ENCODE data around the gene FOXL2. TPM values are rescaled to one million over a fixed set of nuclear protein-coding genes. Genes with fewer than 3 reads are reported as not detected.

FOXL2 gene
- total and polyA plus RNA-seq, 10 of the 15 experiments (the other 5 are each of a cell fraction or from before 2014, with no cell fraction given) = not detected

GRCh38 chr3:138964923-138965322 is 18.0 kb upstream of the FOXL2 start:
- POLR2A ChIA-PET = no interaction called here
- Histone ChIP-seq H3K9ac (ENCODE audit: control insufficient read depth, insufficient read depth, low read length) (no peak overlapping the region), H3K79me2 (ENCODE audit: control insufficient read depth, insufficient read depth, low read length) (no peaks in the 10 kb centered on the region), H3K36me3 (ENCODE audit: control insufficient read depth in 2 of 2, insufficient read depth in 2 of 2, low read length in 1 of 2) (no peaks in the 10 kb centered on the region), H3K4me2 (ENCODE audit: control insufficient read depth, insufficient read depth) (no peak overlapping the region), H2AFZ (ENCODE audit: control insufficient read depth, low read depth, low read length) (no peak overlapping the region), H3K4me3 (no peak overlapping the region), H3K4me1 (ENCODE audit: control insufficient read depth, insufficient read depth, low read length) (no peaks in the 10 kb centered on the region), H3K9me3 (replicated peaks; ENCODE audit: control insufficient read depth, insufficient read depth, low read length) (no peaks in the 10 kb centered on the region; the same call in 2 of the 3 replicates), H3K27ac (ENCODE audit: control insufficient read depth, insufficient read depth) (no peak overlapping the region), H3K27me3 (replicated peaks in 1 of 2; ENCODE audit: control insufficient read depth in 2 of 2, insufficient read depth in 2 of 2, low read length in 1 of 2) (peaks cover 0 to 2% of the 10 kb centered on the region in 2 experiments; a peak in 2 of 4 replicates), H4K20me1 (ENCODE audit: control insufficient read depth, insufficient read depth) (no peaks in the 10 kb centered on the region)
- SMC1A ChIA-PET (ENCODE audit: uncharacterized antibody, unreplicated experiment) = interaction anchor here (0.7 kb wide), 1 partner anchor 37 kb away, joined by 3 read pairs; no protein-coding TSS in a partner anchor
- in situ Hi-C loops (cut with MboI) = no loop called here
- RAD21 ChIA-PET (ENCODE audit: unreplicated experiment) = no interaction called here
- intact Hi-C loops (cut with micrococcal nuclease; ENCODE audit: unreplicated experiment) = no loop called here
- TF ChIP-seq ATF2 (IDR thresholded peaks at IDR 0.05; ENCODE audit: low read length) (no peak), MEF2A (IDR thresholded peaks at IDR 0.05; ENCODE audit: insufficient read depth, low read depth, low read length) (no peak), ZBED1 (IDR thresholded peaks at IDR 0.05; ENCODE audit: borderline replicate concordance) (no peak), TAF1 (IDR thresholded peaks at IDR 0.05; ENCODE audit: borderline replicate concordance, low read depth, low read length) (no peak), PAX5 (IDR thresholded peaks at IDR 0.05; ENCODE audit: borderline replicate concordance, low read depth, low read length) (no peak), SKIL (IDR thresholded peaks at IDR 0.05; ENCODE audit: low read depth, poor library complexity, severe bottlenecking) (no peak)
- DNase-seq (ENCODE audit: low read depth, low spot score) (no peak), ATAC-seq (no peak), FAIRE-seq (no peak)
- BruUV-seq (replicated peaks) = no TSS peak
- CTCF ChIA-PET = no interaction called here
